BLaER1 treated with 17β-estradiol and CSF1 and Interleukin-3, amounts not matched to agents 10 nM and 100 nM (cell line): ENCODE results near the gene NFKBIZ.

Experiments
- H3K27ac ChIP-seq, 11 experiments: shearing (Covaris generic); formaldehyde crosslinking; 2 replicates each; pipeline ENCODE4 v1.8.1; 2022
- H3K27me3 ChIP-seq, 11 experiments: shearing (Covaris generic); formaldehyde crosslinking; 2 replicates each; pipeline ENCODE4 v1.8.1; 2022
- H3K36me3 ChIP-seq, 11 experiments: shearing (Covaris generic); formaldehyde crosslinking; 2 replicates each; pipeline ENCODE4 v1.8.1; 2022
- H3K4me1 ChIP-seq, 10 experiments: shearing (Covaris generic); formaldehyde crosslinking; 2 replicates each; pipeline ENCODE4 v1.8.1; 2022
- H3K4me2 ChIP-seq, 11 experiments: shearing (Covaris generic); formaldehyde crosslinking; 2 replicates each; pipeline ENCODE4 v1.8.1; 2022
- H3K4me3 ChIP-seq, 10 experiments: shearing (Covaris generic); formaldehyde crosslinking; 2 replicates each; pipeline ENCODE4 v1.8.1; 2022
- H3K9ac ChIP-seq, 11 experiments: shearing (Covaris generic); formaldehyde crosslinking; 2 replicates each; pipeline ENCODE4 v1.8.1; 2022
- H3K9me3 ChIP-seq, 11 experiments: shearing (Covaris generic); formaldehyde crosslinking; replicated peaks in 1 of 11; 2 replicates each; pipeline ENCODE4 v1.8.1; 2022
- H4K20me1 ChIP-seq, 11 experiments: shearing (Covaris generic); formaldehyde crosslinking; 2 replicates each; pipeline ENCODE4 v1.8.1; 2022
- Cebpa-rat ChIP-seq, 11 experiments: shearing (Covaris generic); IDR thresholded peaks; 2 replicates each; pipeline ENCODE4 v1.8.1; 2022

Gene NFKBIZ

GRCh38 chr3:101821503-101821902 is 27.8 kb upstream of the NFKBIZ start:
- Histone ChIP-seq H3K27ac (no peak overlapping the region), H3K9me3 (peaks cover 0 to 8% (median 4%) of the 10 kb centered on the region in 11 experiments; a peak in 6 of 22 replicates), H3K9ac (no peak overlapping the region), H4K20me1 (no peaks in the 10 kb centered on the region), H3K27me3 (no peaks in the 10 kb centered on the region), H3K4me3 (no peak overlapping the region), H3K4me1 (peaks cover 8 to 47% (median 20%) of the 10 kb centered on the region in 10 experiments; a peak in 19 of 20 replicates), H3K36me3 (peaks cover 10 to 53% (median 25%) of the 10 kb centered on the region in 11 experiments), H3K4me2 (no peak overlapping the region)
- no peak for TF ChIP-seq Cebpa-rat (IDR thresholded peaks at IDR 0.05)

- no peaks in the 10 kb centered on the region for H3K27me3 ChIP-seq
- no peaks in the 10 kb centered on the region for H4K20me1 ChIP-seq
- H3K9me3 ChIP-seq, result peaks cover 0 to 8% (median 4%) of the 10 kb centered on the region in 11 experiments; a peak in 6 of 22 replicates
- H3K4me1 ChIP-seq, result peaks cover 26 to 44% (median 31%) of the 10 kb centered on the region in 10 experiments
- no peak overlapping the region for H3K27ac ChIP-seq
- H3K36me3 ChIP-seq, result peaks cover 8 to 41% (median 13%) of the 10 kb centered on the region in 11 experiments
- no peak overlapping the region for H3K4me3 ChIP-seq
- H3K4me2 ChIP-seq, result no peak overlapping the region
- no peak for TF ChIP-seq Cebpa-rat (IDR thresholded peaks at IDR 0.05)
- no peak overlapping the region for H3K9ac ChIP-seq
Observed at GRCh38 chr3:101823525-101823924, 25.8 kb upstream of the NFKBIZ start.

- H3K4me3 ChIP-seq, result no peak overlapping the region
- peak overlapping the region in 5 of 11 experiments; percentile 10 to 21 (median 16); a peak in 4 of 22 replicates for H3K4me2 ChIP-seq
- 0 out of 22 replicates have a peak, but pooled peaks cover 0 to under 1% (median 0%) of the 10 kb centered on the region in 11 experiments for H4K20me1 ChIP-seq
- H3K9ac ChIP-seq, result no peak overlapping the region
- TF ChIP-seq Cebpa-rat (IDR thresholded peaks at IDR 0.05), result no peak
- no peaks in the 10 kb centered on the region for H3K27me3 ChIP-seq
- H3K4me1 ChIP-seq, result peaks cover 37 to 48% (median 42%) of the 10 kb centered on the region in 10 experiments
- peaks cover 8 to 36% (median 13%) of the 10 kb centered on the region in 11 experiments for H3K36me3 ChIP-seq
- H3K9me3 ChIP-seq, result peaks cover 0 to 8% (median 4%) of the 10 kb centered on the region in 11 experiments; a peak in 6 of 22 replicates
- 0 out of 22 replicates have a peak overlapping the region, but pooled peaks of 1 of the 11 experiments have one; percentile 17 for H3K27ac ChIP-seq
Observed at GRCh38 chr3:101824702-101825101, 24.6 kb upstream of the NFKBIZ start.

DNA sequence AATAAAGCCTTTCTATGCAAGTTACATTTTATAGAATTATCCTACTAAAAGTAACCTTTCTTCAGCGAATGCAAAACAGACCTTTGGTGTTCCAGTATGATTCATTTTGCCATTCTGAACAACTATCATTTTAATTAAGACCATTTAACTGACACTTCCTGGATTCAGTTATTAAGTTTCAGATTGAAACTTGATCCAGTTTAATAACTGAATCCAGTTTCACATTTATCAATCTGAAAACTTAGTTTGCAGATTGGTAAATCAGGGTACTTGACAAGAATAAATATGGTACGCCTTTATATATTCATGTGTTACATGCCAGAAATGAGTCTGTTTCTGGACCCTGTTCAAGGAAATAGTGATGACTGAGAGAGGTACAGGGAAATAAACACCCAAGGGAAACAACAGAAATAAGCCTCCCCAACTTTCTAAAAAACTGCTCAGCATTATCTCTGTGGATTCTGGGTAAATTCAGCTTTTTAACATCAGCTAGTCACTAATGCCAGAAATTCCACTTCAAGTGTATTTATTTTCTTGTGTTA is 23.3 kb upstream of the NFKBIZ start:
- Histone ChIP-seq H4K20me1 (peaks cover 0 to 8% (median 0%) of the 10 kb centered on the region in 11 experiments; a peak in 1 of 22 replicates), H3K4me3 (no peak overlapping the region), H3K4me2 (peak overlapping the region; percentile 10 to 97 (median 80); a peak in 18 of 22 replicates), H3K9ac (peak overlapping the region in 1 of 11 experiments; percentile 15; a peak in 1 of 22 replicates), H3K36me3 (peaks cover 8 to 27% (median 14%) of the 10 kb centered on the region in 11 experiments), H3K27ac (peak overlapping the region in 5 of 11 experiments; percentile 3 to 83 (median 80); a peak in 3 of 22 replicates), H3K4me1 (peaks cover 37 to 56% (median 49%) of the 10 kb centered on the region in 10 experiments), H3K27me3 (no peaks in the 10 kb centered on the region), H3K9me3 (peaks cover 0 to 8% (median 4%) of the 10 kb centered on the region in 11 experiments; a peak in 6 of 22 replicates)
- no peak for TF ChIP-seq Cebpa-rat (IDR thresholded peaks at IDR 0.05)

GRCh38 chr3:101827211-101828174 is 21.8 kb upstream of the NFKBIZ start:
- peak overlapping the region; percentile 73 to 97 (median 82) for H3K4me2 ChIP-seq
- peak overlapping the region; percentile 59 to 91 (median 80) for H3K27ac ChIP-seq
- H3K9ac ChIP-seq, result peak overlapping the region; percentile 71 to 87 (median 81)
- no peaks in the 10 kb centered on the region for H3K27me3 ChIP-seq
- no peak for TF ChIP-seq Cebpa-rat (IDR thresholded peaks at IDR 0.05)
- H3K4me3 ChIP-seq, result peak overlapping the region; percentile 56 to 76 (median 60)
- H3K36me3 ChIP-seq, result peaks cover 0 to 15% (median under 1%) of the 10 kb centered on the region in 11 experiments; a peak in 8 of 22 replicates
- peaks cover 0 to 16% (median 0%) of the 10 kb centered on the region in 11 experiments; a peak in 1 of 22 replicates for H4K20me1 ChIP-seq
- H3K4me1 ChIP-seq, result peaks cover 37 to 66% (median 51%) of the 10 kb centered on the region in 10 experiments
- H3K9me3 ChIP-seq, result no peaks in the 10 kb centered on the region

DNA sequence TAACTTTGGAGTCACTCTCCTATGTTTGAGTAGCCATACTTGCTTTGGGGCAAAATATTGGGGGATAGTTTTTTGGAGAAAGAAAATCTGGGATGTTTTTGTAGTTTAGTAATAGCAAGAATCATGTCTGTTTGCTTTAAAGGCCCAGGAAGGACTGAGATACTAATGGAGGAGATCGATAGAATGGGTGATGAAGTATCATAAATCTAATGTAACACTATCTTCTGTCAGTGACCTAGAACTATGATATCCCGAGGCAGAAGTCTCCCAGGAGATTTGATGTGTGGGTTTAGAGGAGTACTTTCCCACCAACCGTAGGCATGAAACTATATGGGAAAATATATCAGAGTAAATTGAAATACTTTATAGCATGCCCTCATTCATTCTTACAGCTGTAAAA is 21.0 kb upstream of the NFKBIZ start:
- no peaks in the 10 kb centered on the region for H3K27me3 ChIP-seq
- peak overlapping the region; percentile 73 to 97 (median 82) for H3K4me2 ChIP-seq
- H3K4me3 ChIP-seq, result peak overlapping the region; percentile 56 to 76 (median 60)
- no peak for TF ChIP-seq Cebpa-rat (IDR thresholded peaks at IDR 0.05)
- H4K20me1 ChIP-seq, result peaks cover 0 to 24% (median 0%) of the 10 kb centered on the region in 11 experiments; a peak in 1 of 22 replicates
- peaks cover 37 to 73% (median 51%) of the 10 kb centered on the region in 10 experiments for H3K4me1 ChIP-seq
- peak overlapping the region; percentile 71 to 87 (median 81) for H3K9ac ChIP-seq
- H3K36me3 ChIP-seq, result peaks cover 0 to 22% (median 3%) of the 10 kb centered on the region in 11 experiments; a peak in 8 of 22 replicates
- peak overlapping the region; percentile 59 to 91 (median 80) for H3K27ac ChIP-seq
- H3K9me3 ChIP-seq, result no peaks in the 10 kb centered on the region

DNA sequence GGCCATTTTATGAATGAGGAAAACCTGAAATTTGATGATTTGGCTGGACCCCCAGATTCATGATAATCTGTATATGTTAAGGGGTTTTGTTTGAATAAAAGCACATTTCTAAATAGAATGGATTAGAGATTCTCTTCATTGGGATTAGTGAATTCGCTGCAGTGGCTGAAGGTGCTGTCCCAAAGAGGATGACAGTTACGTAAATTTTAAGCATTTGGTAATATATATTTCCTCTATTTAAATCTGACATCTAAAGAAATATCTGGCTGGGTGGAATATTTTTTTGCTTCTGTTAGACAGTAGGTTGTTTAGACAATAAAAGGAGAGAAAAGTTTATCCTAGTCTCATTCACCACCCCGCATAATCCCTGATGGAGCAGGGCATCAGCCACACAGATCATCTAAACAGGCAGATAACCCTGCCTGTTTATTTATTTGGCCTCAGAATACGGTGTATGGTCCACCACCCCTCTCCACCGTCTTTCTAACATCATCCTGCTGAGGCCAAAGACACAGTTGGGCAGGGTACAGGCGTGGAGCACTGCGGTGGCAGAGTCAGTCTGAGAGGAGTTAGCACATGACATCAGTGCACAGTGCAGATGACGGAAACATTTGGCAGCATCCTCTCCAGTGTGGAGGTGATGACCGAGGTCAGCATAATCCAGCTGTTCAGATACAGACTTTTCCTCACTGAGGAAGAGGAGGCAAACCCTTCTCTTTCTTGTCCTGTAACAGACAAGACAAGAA is 20.4 kb upstream of the NFKBIZ start:
- peaks cover 0 to 25% (median 0%) of the 10 kb centered on the region in 11 experiments; a peak in 1 of 22 replicates for H4K20me1 ChIP-seq
- peak overlapping the region; percentile 56 to 76 (median 60); a peak in 19 of 20 replicates for H3K4me3 ChIP-seq
- H3K4me1 ChIP-seq, result peaks cover 37 to 79% (median 56%) of the 10 kb centered on the region in 10 experiments
- H3K36me3 ChIP-seq, result peaks cover 0 to 26% (median 3%) of the 10 kb centered on the region in 11 experiments; a peak in 8 of 22 replicates
- no peaks in the 10 kb centered on the region for H3K27me3 ChIP-seq
- H3K4me2 ChIP-seq, result peak overlapping the region; percentile 73 to 97 (median 82)
- H3K27ac ChIP-seq, result peak overlapping the region in 10 of 11 experiments; percentile 59 to 91 (median 80); a peak in 20 of 22 replicates
- H3K9ac ChIP-seq, result peak overlapping the region; percentile 71 to 87 (median 81)
- no peak for TF ChIP-seq Cebpa-rat (IDR thresholded peaks at IDR 0.05)
- no peaks in the 10 kb centered on the region for H3K9me3 ChIP-seq

- H4K20me1 ChIP-seq, result peaks cover 0 to 25% (median 0%) of the 10 kb centered on the region in 11 experiments; a peak in 1 of 22 replicates
- H3K4me3 ChIP-seq, result peak overlapping the region in 8 of 10 experiments; percentile 56 to 76 (median 60); a peak in 15 of 20 replicates
- TF ChIP-seq Cebpa-rat (IDR thresholded peaks at IDR 0.05), result no peak
- peaks cover 0 to 32% (median 1%) of the 10 kb centered on the region in 11 experiments; a peak in 8 of 22 replicates for H3K36me3 ChIP-seq
- no peaks in the 10 kb centered on the region for H3K9me3 ChIP-seq
- H3K27ac ChIP-seq, result peak overlapping the region in 10 of 11 experiments; percentile 19 to 91 (median 80); a peak in 14 of 22 replicates
- H3K4me1 ChIP-seq, result peaks cover 37 to 82% (median 60%) of the 10 kb centered on the region in 10 experiments
- peak overlapping the region; percentile 73 to 97 (median 82) for H3K4me2 ChIP-seq
- H3K9ac ChIP-seq, result peak overlapping the region; percentile 71 to 87 (median 81); a peak in 16 of 22 replicates
- H3K27me3 ChIP-seq, result no peaks in the 10 kb centered on the region
Observed at GRCh38 chr3:101829437-101829830, 19.9 kb upstream of the NFKBIZ start.
